Stimulated activated naive CD4-positive, alpha-beta T cell (primary cell): Measurements from ENCODE around the gene IRS2.
"Not testable (repeated sequence)": the region's sequence is repeated elsewhere in the genome, so short reads cannot be mapped to it uniquely, and the experiment has no call there.

Experiments used
- DNase-seq, 6 experiments: peaks; one replicate each; lab custom pipeline; 2025; lab: John Stamatoyannopoulos, UW

IRS2 gene

GRCh38 chr13:109786457-109787134 lies at the start of gene IRS2:
TSS of gene IRS2 (minus strand) at chr13:109786583. CDS start at chr13:109786053, 530 bp downstream.
- peak; percentile 90 to 95 (median 94) for DNase-seq

- DNase-seq, result no peak
These were observed 48.8 kb upstream of the IRS2 start for GRCh38 chr13:109834973-109835720.

- DNase-seq, result no peak
These were observed 47.6 kb upstream of the IRS2 start for GRCh38 chr13:109833940-109834339.

- DNase-seq, result no peak
These were observed 46.7 kb upstream of the IRS2 start for GRCh38 chr13:109833071-109833470.

GRCh38 chr13:109828591-109829316 lies 42.4 kb upstream of the IRS2 start:
- not testable (repeated sequence) for DNase-seq

- not testable (repeated sequence) for DNase-seq
These were observed 36.8 kb upstream of the IRS2 start for GRCh38 chr13:109823201-109823600.

- no peak for DNase-seq
These were observed 34.7 kb upstream of the IRS2 start for GRCh38 chr13:109821103-109821502.

- no peak for DNase-seq
These were observed 33.5 kb upstream of the IRS2 start for GRCh38 chr13:109819874-109820273.

GRCh38 chr13:109818886-109819285 lies 32.5 kb upstream of the IRS2 start:
- DNase-seq, result no peak

- DNase-seq, result no peak
These were observed 31.5 kb upstream of the IRS2 start for GRCh38 chr13:109817591-109818535.

GRCh38 chr13:109816808-109817203 lies 30.4 kb upstream of the IRS2 start:
- DNase-seq, result no peak

- DNase-seq, result no peak
These were observed 29.9 kb upstream of the IRS2 start for GRCh38 chr13:109816112-109816807.

- DNase-seq, result no peak
These were observed 29.3 kb upstream of the IRS2 start for GRCh38 chr13:109815651-109816050.

- no peak for DNase-seq
These were observed 27.3 kb upstream of the IRS2 start for GRCh38 chr13:109813663-109814062.

GRCh38 chr13:109812382-109812781 lies 26.0 kb upstream of the IRS2 start:
- no peak for DNase-seq

- DNase-seq, result no peak
These were observed 24.6 kb upstream of the IRS2 start for GRCh38 chr13:109810761-109811510.

GRCh38 chr13:109809216-109809932 lies 23.0 kb upstream of the IRS2 start:
- DNase-seq, result no peak

- no peak for DNase-seq
These were observed 21.0 kb upstream of the IRS2 start for GRCh38 chr13:109807345-109807744.

- no peak for DNase-seq
These were observed 18.3 kb upstream of the IRS2 start for GRCh38 chr13:109804654-109805053.

GRCh38 chr13:109803825-109804224 lies 17.4 kb upstream of the IRS2 start:
- DNase-seq, result no peak
